SK-N-SH (cell line): ENCODE results near the gene S100P. TPM values are rescaled to one million over a fixed set of nuclear protein-coding genes. Genes with fewer than 3 reads are reported as not detected.
A peak's percentile ranks its signal among the peaks of the same experiment; 100 is the strongest.

Experiments used
- CTCF ChIA-PET: fragments of 300-600, 350-600 bp; formaldehyde crosslinking; extraction: SDS; loops from one replicate; lab custom pipeline; 2021; lab: Yijun Ruan, JAX
- POLR2A ChIA-PET: fragments of 350-600 bp; sonication (Branson Sonifier 250); formaldehyde crosslinking; extraction: SDS; loops from one replicate; lab custom pipeline; 2020; ENCODE audit warnings: antibody characterized with exemption, inconsistent platforms; lab: Yijun Ruan, JAX
- DNase-seq: peaks from one replicate; pipeline ENCODE4 v3.0.0; 2012
- H2AFZ ChIP-seq: fragments of 200-600 bp; sonication (generic); 2 replicates; pipeline ENCODE4 v1.8.1; 2016; ENCODE audit warnings: antibody characterized with exemption, mild to moderate bottlenecking, low read depth
- H3F3A ChIP-seq: fragments of 200-600 bp; sonication (generic); replicated peaks from 2 replicates; pipeline ENCODE3; 2016; ENCODE audit warnings: antibody characterized with exemption, mild to moderate bottlenecking; ENCODE audit not compliant: insufficient read depth
- H3K27ac ChIP-seq, 2 experiments: fragments of 200-500 bp in 1 of 2; fragments of 200-600 bp in 1 of 2; sonication (Bioruptor generic) in 1 of 2; sonication (generic), shearing (Covaris generic) in 1 of 2; 2 replicates each; pipeline versions ENCODE4 v1.5.1 to v1.6.1; 2014 to 2016; ENCODE audit warnings: low read depth in 2 of 2, inconsistent platforms in 1 of 2, low read length in 1 of 2, mild to moderate bottlenecking in 1 of 2, mixed read lengths in 1 of 2
- H3K27me3 ChIP-seq: fragments of 200-600 bp; sonication (generic), shearing (Covaris generic); 2 replicates; pipeline ENCODE4 v1.6.1; 2016; ENCODE audit warnings: mixed run types; ENCODE audit not compliant: insufficient read depth
- H3K36me3 ChIP-seq, 2 experiments: fragments of 200-500 bp in 1 of 2; fragments of 200-600 bp in 1 of 2; sonication (Bioruptor generic) in 1 of 2; sonication (generic) in 1 of 2; replicated peaks in 1 of 2; 2 replicates each; pipeline versions ENCODE3 to v1.5.1; 2014 to 2016; ENCODE audit warnings: low read length in 1 of 2, mild to moderate bottlenecking in 1 of 2; ENCODE audit not compliant: insufficient read depth in 2 of 2, control insufficient read depth in 1 of 2
- H3K4me1 ChIP-seq, 2 experiments: fragments of 200-500 bp in 1 of 2; fragments of 200-600 bp in 1 of 2; sonication (Bioruptor generic) in 1 of 2; sonication (generic), shearing (Covaris generic) in 1 of 2; 2 replicates each; pipeline versions ENCODE4 v1.5.1 to v1.6.1; 2014 to 2016; ENCODE audit warnings: low read depth in 1 of 2, low read length in 1 of 2, mixed run types in 1 of 2; ENCODE audit not compliant: insufficient read depth in 2 of 2, control insufficient read depth in 1 of 2
- H3K4me2 ChIP-seq: fragments of 200-600 bp; sonication (generic), shearing (Covaris generic); 2 replicates; pipeline ENCODE4 v1.6.1; 2017; ENCODE audit warnings: mixed run types
- H3K4me3 ChIP-seq, 2 experiments: fragments of 200-500 bp in 1 of 2; fragments of 200-600 bp in 1 of 2; sonication (Bioruptor generic) in 1 of 2; sonication (generic), shearing (Covaris generic) in 1 of 2; 2 replicates each; pipeline versions ENCODE4 v1.5.1 to v1.8.1; 2014 to 2016; ENCODE audit warnings: low read depth in 2 of 2, inconsistent platforms in 1 of 2, low read length in 1 of 2, mild to moderate bottlenecking in 1 of 2, mixed read lengths in 1 of 2, moderate library complexity in 1 of 2
- H3K79me2 ChIP-seq: fragments of 200-600 bp; sonication (generic); 2 replicates; pipeline ENCODE4 v1.8.1; 2017; ENCODE audit warnings: mild to moderate bottlenecking; ENCODE audit not compliant: insufficient read depth
- H3K9ac ChIP-seq: fragments of 200-600 bp; sonication (generic); 2 replicates; pipeline ENCODE4 v1.6.1; 2017; ENCODE audit warnings: mixed run types
- H3K9me2 ChIP-seq: fragments of 200-600 bp; sonication (generic); 2 replicates; pipeline ENCODE4 v1.6.1; 2017; ENCODE audit warnings: mixed run types
- H3K9me3 ChIP-seq: fragments of 200-600 bp; sonication (generic); 2 replicates; pipeline ENCODE4 v1.6.1; 2017; ENCODE audit warnings: mixed run types, mild to moderate bottlenecking, moderate library complexity
- H4K20me1 ChIP-seq: fragments of 200-600 bp; sonication (generic); 2 replicates; pipeline ENCODE4 v1.6.1; 2017; ENCODE audit warnings: mild to moderate bottlenecking, mixed run types; ENCODE audit not compliant: insufficient read depth
- CTCF ChIP-seq: fragments of 200-600 bp; sonication (generic); IDR thresholded peaks from 2 replicates; pipeline ENCODE4 v1.6.1; 2017; ENCODE audit warnings: antibody characterized with exemption, mild to moderate bottlenecking, moderate library complexity
- FOXJ3 ChIP-seq: sonication (generic); formaldehyde crosslinking; IDR thresholded peaks from 2 replicates; pipeline ENCODE4 v1.5.1; 2020; ENCODE audit warnings: mild to moderate bottlenecking, missing genetic modification reagents
- REST ChIP-seq: IDR thresholded peaks from 2 replicates; pipeline ENCODE4 v1.6.1; 2012; ENCODE audit warnings: mild to moderate bottlenecking, low read depth, low read length, moderate library complexity
- YY1 ChIP-seq: IDR thresholded peaks from 2 replicates; pipeline ENCODE4 v1.4.0; 2012; ENCODE audit warnings: low read depth, mild to moderate bottlenecking
- ZBTB33 ChIP-seq: IDR thresholded peaks from 2 replicates; pipeline ENCODE4 v1.4.0; 2012; ENCODE audit warnings: low read depth, borderline replicate concordance
- WGBS: methylation state at CpG from one replicate; pipeline ENCODE4 v1.1.6; 2017; ENCODE audit warnings: low lambda C conversion rate; 5-methylcytosine and 5-hydroxymethylcytosine counted together
- polyA plus RNA-seq, 3 experiments: library from polyadenylated mRNA; depleted of rRNA; stranded (reverse); fragments of >200 nt; gene quantifications; 2 replicates each; pipeline ENCODE4 v1.2.3, GENCODE V29; 2012

The S100P gene
- polyA plus RNA-seq, 1 of the 3 experiments (the other 2 are of a cell fraction), result not detected

DNA sequence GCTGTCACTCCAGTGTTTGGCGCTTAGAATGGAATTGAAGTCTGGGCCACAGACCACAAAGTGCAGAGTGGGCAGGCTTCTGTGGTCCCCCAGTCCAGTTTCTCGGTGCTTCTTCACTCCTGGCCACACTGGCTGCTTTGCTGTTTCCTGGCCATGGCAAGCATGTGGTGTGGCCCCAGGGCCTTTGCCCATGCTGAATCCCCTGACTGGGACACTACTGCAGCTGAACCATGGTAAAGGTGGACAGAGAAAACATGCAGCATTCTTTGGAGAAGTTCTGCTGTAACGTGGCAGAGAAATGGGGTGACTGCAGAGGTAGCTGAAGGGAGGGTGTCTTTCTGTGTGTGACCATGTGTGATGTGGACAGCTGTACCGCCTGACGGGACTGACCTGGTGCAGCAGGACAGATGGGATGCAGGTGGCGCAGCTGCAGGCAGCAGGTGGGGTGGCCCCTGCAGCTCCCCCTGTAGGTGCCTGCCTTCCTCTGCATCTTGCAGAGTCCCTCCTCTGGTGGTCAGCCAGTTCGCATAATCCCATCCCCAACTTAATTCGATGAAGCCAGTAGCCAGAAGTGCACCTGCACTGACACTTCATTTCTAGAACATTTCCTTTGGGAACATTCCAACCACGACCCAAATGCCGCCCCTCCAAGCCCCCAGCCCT is 13.2 kb upstream of the S100P start:
- ChIA-PET POLR2A (no interaction called here), CTCF (no interaction called here)
- H4K20me1 ChIP-seq, result peaks cover 9% of the 10 kb centered on the region
- no peak overlapping the region for H3K9ac ChIP-seq
- H3K9me3 ChIP-seq, result no peaks in the 10 kb centered on the region
- H3K4me2 ChIP-seq, result no peak overlapping the region
- H3K79me2 ChIP-seq, result peaks cover 29% of the 10 kb centered on the region
- peaks cover 4% of the 10 kb centered on the region for H3F3A ChIP-seq
- no peak overlapping the region for H3K27ac ChIP-seq
- WGBS, result 96% methylated on average over 8 of the region's 10 CpGs
- TF ChIP-seq ZBTB33, result no peak
- TF ChIP-seq REST, result no peak
- TF ChIP-seq FOXJ3 (CRISPR knock-in tag), result no peak
- TF ChIP-seq, all 33 proteins: peak for 0
- peak; percentile 52 for DNase-seq
- H3K27me3 ChIP-seq, result no peaks in the 10 kb centered on the region
- H2AFZ ChIP-seq, result no peak overlapping the region
- H3K9me2 ChIP-seq, result no peaks in the 10 kb centered on the region
- no peak overlapping the region for H3K4me3 ChIP-seq
- H3K36me3 ChIP-seq, result peaks cover 3 to 15% of the 10 kb centered on the region in 2 experiments
- H3K4me1 ChIP-seq, result peaks cover 9 to 11% of the 10 kb centered on the region in 2 experiments; a peak in 2 of 4 replicates

DNA sequence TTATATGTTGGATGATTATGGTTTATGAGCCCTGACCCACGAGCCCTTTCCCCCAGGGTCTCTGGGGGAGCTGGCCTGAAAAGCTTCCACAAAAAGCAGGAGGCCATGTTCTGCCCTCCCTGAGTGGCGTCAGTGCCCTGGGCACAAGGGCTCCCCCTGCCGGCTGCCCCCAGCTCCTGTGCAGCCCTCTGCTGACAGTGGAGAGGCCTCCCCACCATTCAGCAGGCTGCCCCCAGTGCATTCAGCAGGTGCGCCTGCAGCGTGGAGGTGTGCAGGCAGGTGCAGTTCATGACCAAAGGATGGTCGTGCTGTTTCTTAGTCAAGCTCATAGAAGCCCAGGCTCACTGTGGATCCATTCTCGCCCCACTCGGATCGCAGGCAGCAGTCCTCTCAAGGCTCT is 12.5 kb upstream of the S100P start:
- H3K9me3 ChIP-seq, result no peaks in the 10 kb centered on the region
- ChIA-PET POLR2A (no interaction called here), CTCF (no interaction called here)
- no peaks in the 10 kb centered on the region for H3K9me2 ChIP-seq
- H2AFZ ChIP-seq, result no peak overlapping the region
- peaks cover 3 to 4% of the 10 kb centered on the region in 2 experiments; a peak in 2 of 4 replicates for H3K4me1 ChIP-seq
- no peak overlapping the region for H3K4me2 ChIP-seq
- 94% methylated on average over 5 of the region's 9 CpGs for WGBS
- no peak for DNase-seq
- peaks cover 0 to 8% of the 10 kb centered on the region in 2 experiments for H3K36me3 ChIP-seq
- peaks cover 22% of the 10 kb centered on the region for H3K79me2 ChIP-seq
- H3K27me3 ChIP-seq, result no peaks in the 10 kb centered on the region
- no peak overlapping the region for H3K4me3 ChIP-seq
- H3K9ac ChIP-seq, result no peak overlapping the region
- H4K20me1 ChIP-seq, result peaks cover 2% of the 10 kb centered on the region; the same call in 1 of the 2 replicates
- TF ChIP-seq YY1 (no peak), CTCF (peak; percentile 8)
- no peak overlapping the region for H3K27ac ChIP-seq
- no peaks in the 10 kb centered on the region for H3F3A ChIP-seq
